WERI-Rb-1 (cell line): ENCODE results near the gene WDR72.

Source experiments
- DNase-seq: peaks from one replicate; pipeline ENCODE4 v3.0.0-alpha.2; 2020
- H3K27ac ChIP-seq: fragments of 250-450 bp; sonication (Bioruptor Pico); 2 replicates; pipeline ENCODE4 v1.5.1; 2020; ENCODE audit warnings: mild to moderate bottlenecking, moderate library complexity
- H3K27me3 ChIP-seq: fragments of 250-450 bp; sonication (Bioruptor Pico); 2 replicates; pipeline ENCODE4 v1.5.1; 2021; ENCODE audit warnings: mild to moderate bottlenecking, low read depth, moderate library complexity; ENCODE audit not compliant: insufficient read depth, severe bottlenecking
- H3K36me3 ChIP-seq: fragments of 250-450 bp; sonication (Bioruptor Pico); 2 replicates; pipeline ENCODE4 v1.5.1; 2020; ENCODE audit warnings: mild to moderate bottlenecking, moderate library complexity
- H3K4me3 ChIP-seq: 2 replicates; pipeline ENCODE4 v1.5.1; 2011; ENCODE audit warnings: low read depth, mild to moderate bottlenecking, control low read depth, low read length
- H3K9me3 ChIP-seq: fragments of 250-450 bp; sonication (Bioruptor Pico); 2 replicates; pipeline ENCODE4 v1.5.1; 2021; ENCODE audit warnings: mild to moderate bottlenecking, moderate library complexity; ENCODE audit not compliant: severe bottlenecking
- CTCF ChIP-seq: IDR thresholded peaks from 2 replicates; pipeline ENCODE4 v1.5.1; 2011; ENCODE audit warnings: low read depth, mild to moderate bottlenecking, control low read depth, inconsistent platforms, low read length

WDR72 gene

GRCh38 chr15:53588773-53589172 lies 170.7 kb downstream of the WDR72 start:
- no peak for TF ChIP-seq CTCF

DNA sequence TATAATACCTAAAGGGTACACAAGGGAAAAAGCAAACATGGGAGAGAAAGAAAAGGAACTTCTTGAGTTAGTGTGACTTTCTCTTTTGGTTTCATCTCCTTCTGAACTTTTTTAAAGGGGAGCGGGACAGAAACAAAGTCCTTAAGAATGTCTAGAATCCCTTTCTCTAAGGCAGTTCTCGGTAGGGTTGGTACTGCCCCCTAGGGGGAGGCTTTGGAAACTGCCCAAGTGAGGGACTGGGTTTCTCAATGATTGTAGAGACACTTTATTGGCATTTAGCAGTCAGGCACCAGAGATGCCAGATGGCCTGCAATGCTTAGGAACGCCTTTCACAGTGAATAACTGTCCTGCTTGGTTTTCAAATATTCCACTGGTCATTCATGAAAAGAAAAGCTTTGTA lies 172.7 kb downstream of the WDR72 start:
- no peak overlapping the region for H3K4me3 ChIP-seq
- no peaks in the 10 kb centered on the region for H3K27me3 ChIP-seq
- peak; percentile 76 for TF ChIP-seq CTCF
- no peaks in the 10 kb centered on the region for H3K36me3 ChIP-seq
- peak; percentile 75 for DNase-seq
- no peak overlapping the region for H3K27ac ChIP-seq
- H3K9me3 ChIP-seq = no peaks in the 10 kb centered on the region

More at GRCh38 chr15:53588773-53589172, 170.7 kb downstream of the WDR72 start:
- Histone ChIP-seq H3K4me3 (no peak overlapping the region), H3K9me3 (no peaks in the 10 kb centered on the region), H3K36me3 (no peaks in the 10 kb centered on the region), H3K27ac (no peak overlapping the region), H3K27me3 (no peaks in the 10 kb centered on the region)
- DNase-seq = no peak

DNA sequence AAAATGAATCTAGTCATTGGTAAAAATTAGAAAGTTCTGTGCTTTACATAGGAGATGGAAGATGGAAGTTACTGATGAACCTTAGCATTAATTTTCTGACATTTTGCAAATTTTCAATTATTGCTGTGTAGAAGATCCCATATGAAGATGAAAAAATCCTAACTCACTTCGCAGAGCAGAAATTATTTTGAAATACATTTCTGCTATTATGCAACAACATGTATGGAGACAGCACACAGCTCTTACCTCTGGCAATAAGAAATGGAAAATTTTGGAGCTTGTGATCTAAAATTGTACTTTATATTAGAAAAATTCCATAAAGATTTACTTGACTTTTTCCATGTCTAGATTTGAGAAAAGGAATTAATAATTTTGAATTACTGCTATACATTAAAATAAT lies 177.9 kb downstream of the WDR72 start:
- Histone ChIP-seq H3K9me3 (no peaks in the 10 kb centered on the region), H3K36me3 (no peaks in the 10 kb centered on the region), H3K27me3 (no peaks in the 10 kb centered on the region), H3K27ac (no peak overlapping the region), H3K4me3 (no peak overlapping the region)
- DNase-seq = no peak
- no peak for TF ChIP-seq CTCF

DNA sequence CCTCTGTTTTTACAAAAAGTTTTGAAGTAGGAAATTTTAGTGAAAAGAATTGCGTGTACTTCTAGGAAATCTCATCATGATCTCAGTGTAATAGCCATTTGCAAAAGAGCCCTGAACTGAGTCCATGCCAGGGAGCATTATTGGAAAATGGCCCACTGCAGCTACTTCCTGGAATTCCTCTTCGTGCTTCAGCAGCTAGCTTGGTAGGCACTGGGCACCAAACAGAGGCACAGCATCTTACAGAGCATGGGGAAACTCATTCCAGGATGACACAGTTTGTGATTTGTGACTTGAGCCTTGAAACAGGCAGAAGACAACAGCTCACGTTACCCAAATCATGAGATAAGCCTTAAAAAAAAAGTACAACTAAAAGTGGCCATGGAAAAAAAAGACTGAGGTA lies 179.1 kb downstream of the WDR72 start:
- no peak for DNase-seq
- Histone ChIP-seq H3K36me3 (no peaks in the 10 kb centered on the region), H3K27me3 (no peaks in the 10 kb centered on the region), H3K27ac (no peak overlapping the region), H3K9me3 (no peaks in the 10 kb centered on the region), H3K4me3 (no peak overlapping the region)
- TF ChIP-seq CTCF = no peak

DNA sequence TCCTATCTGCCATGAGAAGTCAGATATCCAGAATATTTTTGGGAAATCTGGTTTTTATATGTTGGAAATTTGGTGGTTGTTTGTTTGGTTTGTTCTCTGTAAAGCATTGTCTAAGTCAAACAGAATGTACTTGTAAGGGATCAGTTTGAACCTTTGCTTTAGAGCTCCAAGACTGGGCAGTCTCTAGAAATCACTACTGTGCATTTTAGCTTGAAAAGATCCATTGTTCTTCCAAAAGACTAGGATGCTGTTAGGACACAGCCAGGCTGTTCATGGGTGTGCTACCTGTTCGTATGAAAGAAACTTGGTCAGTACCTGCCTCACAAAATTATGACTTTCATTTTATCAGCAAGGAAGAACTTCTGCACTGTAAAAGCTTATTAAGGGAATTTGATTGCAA lies 182.6 kb downstream of the WDR72 start:
- Histone ChIP-seq H3K4me3 (no peak overlapping the region), H3K27me3 (no peaks in the 10 kb centered on the region), H3K27ac (no peak overlapping the region), H3K36me3 (no peaks in the 10 kb centered on the region), H3K9me3 (no peaks in the 10 kb centered on the region)
- no peak for DNase-seq
- no peak for TF ChIP-seq CTCF

- no peak overlapping the region for H3K27ac ChIP-seq
- no peak for DNase-seq
- H3K27me3 ChIP-seq = no peaks in the 10 kb centered on the region
- no peak overlapping the region for H3K4me3 ChIP-seq
- TF ChIP-seq CTCF = no peak
- no peaks in the 10 kb centered on the region for H3K9me3 ChIP-seq
- no peaks in the 10 kb centered on the region for H3K36me3 ChIP-seq
Observed at GRCh38 chr15:53573091-53573490, 186.4 kb downstream of the WDR72 start.
